ENCODE measurements around the gene MRPL51. TPM values are rescaled to one million over a fixed set of nuclear protein-coding genes. Genes with fewer than 3 reads are reported as not detected.

MRPL51 gene
- total and polyA plus RNA-seq, 2 experiments from 2014 or later, result 57.4 to 231 TPM

DNA sequence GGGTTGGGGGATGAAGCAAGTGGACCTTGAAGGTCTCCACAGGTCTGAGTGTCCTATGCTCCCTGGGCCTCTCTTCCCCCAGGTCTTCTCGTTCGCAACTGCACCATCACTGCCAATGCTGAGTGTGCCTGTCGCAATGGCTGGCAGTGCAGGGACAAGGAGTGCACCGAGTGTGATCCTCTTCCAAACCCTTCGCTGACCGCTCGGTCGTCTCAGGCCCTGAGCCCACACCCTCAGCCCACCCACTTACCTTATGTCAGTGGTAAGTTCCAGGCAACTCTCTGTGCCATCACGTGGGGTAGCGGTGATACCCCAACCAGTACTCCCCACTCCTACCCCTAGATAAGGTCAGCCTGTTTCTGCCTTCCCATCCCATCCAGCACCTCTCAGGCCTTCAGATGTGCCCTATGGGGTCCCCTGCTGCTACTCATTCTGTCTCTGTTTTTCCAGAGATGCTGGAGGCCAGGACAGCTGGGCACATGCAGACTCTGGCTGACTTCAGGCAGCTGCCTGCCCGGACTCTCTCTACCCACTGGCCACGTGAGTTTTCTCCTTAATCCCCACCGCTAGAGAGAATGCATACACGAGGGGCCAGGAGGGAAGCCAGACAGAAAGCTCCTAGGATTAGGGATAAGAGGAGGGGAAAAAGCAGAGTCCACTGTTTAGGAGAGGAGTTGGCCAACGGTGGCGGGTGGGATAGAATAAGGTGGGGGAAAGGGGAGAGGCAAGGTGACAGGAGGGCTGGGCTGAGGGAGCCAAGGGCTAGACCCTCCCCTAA is 42.8 kb downstream of the MRPL51 start:
- 78% methylated on average over 14 of the region's 16 CpGs for WGBS (ENCODE audit: low lambda C conversion rate, missing lambda C conversion rate)

DNA sequence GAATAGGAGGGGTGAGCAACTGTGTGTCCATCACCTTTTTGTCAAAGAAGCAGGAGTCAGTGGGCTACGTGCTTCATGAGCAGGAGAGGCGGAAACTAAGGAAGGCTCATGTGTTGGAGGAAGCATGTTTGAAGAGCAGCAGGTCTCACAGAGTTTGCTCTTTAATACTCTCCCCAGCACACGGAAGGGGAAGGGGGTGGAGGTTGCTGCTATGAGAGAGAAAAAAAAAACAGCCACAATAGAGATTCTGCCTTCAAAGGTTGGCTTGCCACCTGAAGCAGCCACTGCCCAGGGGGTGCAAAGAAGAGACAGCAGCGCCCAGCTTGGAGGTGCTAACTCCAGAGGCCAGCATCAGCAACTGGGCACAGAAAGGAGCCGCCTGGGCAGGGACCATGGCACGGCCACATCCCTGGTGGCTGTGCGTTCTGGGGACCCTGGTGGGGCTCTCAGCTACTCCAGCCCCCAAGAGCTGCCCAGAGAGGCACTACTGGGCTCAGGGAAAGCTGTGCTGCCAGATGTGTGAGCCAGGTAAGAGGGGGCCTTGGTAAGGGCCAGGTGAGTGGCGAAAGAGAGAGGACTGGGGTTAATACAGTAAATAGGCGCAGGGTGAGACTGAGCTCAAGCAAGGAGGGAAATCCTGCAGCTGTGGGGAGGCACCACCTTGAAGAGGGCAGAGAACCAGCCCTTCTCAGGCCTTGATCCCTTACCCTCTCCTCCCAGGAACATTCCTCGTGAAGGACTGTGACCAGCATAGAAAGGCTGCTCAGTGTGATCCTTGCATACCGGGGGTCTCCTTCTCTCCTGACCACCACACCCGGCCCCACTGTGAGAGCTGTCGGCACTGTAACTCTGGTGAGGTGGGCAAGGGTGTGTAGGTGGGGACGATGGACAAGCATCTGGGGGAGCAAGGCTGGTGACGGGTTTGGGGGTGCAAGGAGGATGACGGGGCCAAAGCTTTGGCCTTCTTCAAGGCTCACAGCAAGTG is 48.1 kb downstream of the MRPL51 start, which contains the start of gene CD27:
Gene CD27, plus strand, starts transcription at position 252 of the 985 bp plus-strand sequence. Its CDS starts 141 bp downstream, at position 393.
- no peak within 1 kb of the TSS for H2AFZ ChIP-seq
- H4K20me1 ChIP-seq (ENCODE audit: insufficient read depth, poor library complexity, severe bottlenecking), result no peaks in the 10 kb centered on the region
- no peaks in the 10 kb centered on the region for H3K36me3 ChIP-seq (replicated peaks; ENCODE audit: insufficient read depth, low read depth)
- TF ChIP-seq, protein P1, sequence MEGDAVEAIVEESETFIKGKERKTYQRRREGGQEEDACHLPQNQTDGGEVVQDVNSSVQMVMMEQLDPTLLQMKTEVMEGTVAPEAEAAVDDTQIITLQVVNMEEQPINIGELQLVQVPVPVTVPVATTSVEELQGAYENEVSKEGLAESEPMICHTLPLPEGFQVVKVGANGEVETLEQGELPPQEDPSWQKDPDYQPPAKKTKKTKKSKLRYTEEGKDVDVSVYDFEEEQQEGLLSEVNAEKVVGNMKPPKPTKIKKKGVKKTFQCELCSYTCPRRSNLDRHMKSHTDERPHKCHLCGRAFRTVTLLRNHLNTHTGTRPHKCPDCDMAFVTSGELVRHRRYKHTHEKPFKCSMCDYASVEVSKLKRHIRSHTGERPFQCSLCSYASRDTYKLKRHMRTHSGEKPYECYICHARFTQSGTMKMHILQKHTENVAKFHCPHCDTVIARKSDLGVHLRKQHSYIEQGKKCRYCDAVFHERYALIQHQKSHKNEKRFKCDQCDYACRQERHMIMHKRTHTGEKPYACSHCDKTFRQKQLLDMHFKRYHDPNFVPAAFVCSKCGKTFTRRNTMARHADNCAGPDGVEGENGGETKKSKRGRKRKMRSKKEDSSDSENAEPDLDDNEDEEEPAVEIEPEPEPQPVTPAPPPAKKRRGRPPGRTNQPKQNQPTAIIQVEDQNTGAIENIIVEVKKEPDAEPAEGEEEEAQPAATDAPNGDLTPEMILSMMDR (IDR thresholded peaks at IDR 0.05; ENCODE audit: poor library complexity), result no peak
- TF ChIP-seq EZH2 (IDR thresholded peaks at IDR 0.05; ENCODE audit: borderline replicate concordance) (no peak), EZH2phosphoT487 (IDR thresholded peaks at IDR 0.05; ENCODE audit: low read depth, severe bottlenecking, unreplicated experiment) (no peak)
- H3K4me3 ChIP-seq, result no peak within 1 kb of the TSS
- no peak within 1 kb of the TSS for H3K4me2 ChIP-seq
- H3K79me2 ChIP-seq, result peaks cover 4% of the 10 kb centered on the region
- peaks cover 2% of the 10 kb centered on the region for H3K4me1 ChIP-seq (ENCODE audit: insufficient read depth)
- 91% methylated on average over 16 of the region's 16 CpGs for WGBS (ENCODE audit: low lambda C conversion rate, missing lambda C conversion rate)
- DNase-seq (ENCODE audit: low spot score), result no peak
- no peaks in the 10 kb centered on the region for H3K27me3 ChIP-seq
- no peaks in the 10 kb centered on the region for H3K9me2 ChIP-seq (replicated peaks; ENCODE audit: insufficient read depth)
- no peaks in the 10 kb centered on the region for H3K9me3 ChIP-seq (ENCODE audit: low read depth)
- no peak within 1 kb of the TSS for H3K27ac ChIP-seq

More for the DNA sequence above, 42.8 kb downstream of the MRPL51 start:
- Histone ChIP-seq H3K79me2 (peaks cover 9% of the 10 kb centered on the region), H4K20me1 (ENCODE audit: insufficient read depth, poor library complexity, severe bottlenecking) (no peaks in the 10 kb centered on the region), H3K4me2 (peak overlapping the region; percentile 84), H3K4me1 (ENCODE audit: insufficient read depth) (peaks cover 25% of the 10 kb centered on the region), H3K9me3 (ENCODE audit: low read depth) (no peaks in the 10 kb centered on the region), H3K4me3 (no peak overlapping the region), H2AFZ (peak overlapping the region; percentile 92), H3K27ac (peak overlapping the region; percentile 97), H3K36me3 (replicated peaks; ENCODE audit: insufficient read depth, low read depth) (no peaks in the 10 kb centered on the region), H3K27me3 (no peaks in the 10 kb centered on the region), H3K9me2 (replicated peaks; ENCODE audit: insufficient read depth) (no peaks in the 10 kb centered on the region)
- TF ChIP-seq EZH2phosphoT487 (IDR thresholded peaks at IDR 0.05; ENCODE audit: low read depth, severe bottlenecking, unreplicated experiment), result no peak
- TF ChIP-seq, protein P1 (IDR thresholded peaks at IDR 0.05; ENCODE audit: poor library complexity), result no peak
- no peak for TF ChIP-seq EZH2 (IDR thresholded peaks at IDR 0.05; ENCODE audit: borderline replicate concordance)
- DNase-seq (ENCODE audit: low spot score), result peak; percentile 51

DNA sequence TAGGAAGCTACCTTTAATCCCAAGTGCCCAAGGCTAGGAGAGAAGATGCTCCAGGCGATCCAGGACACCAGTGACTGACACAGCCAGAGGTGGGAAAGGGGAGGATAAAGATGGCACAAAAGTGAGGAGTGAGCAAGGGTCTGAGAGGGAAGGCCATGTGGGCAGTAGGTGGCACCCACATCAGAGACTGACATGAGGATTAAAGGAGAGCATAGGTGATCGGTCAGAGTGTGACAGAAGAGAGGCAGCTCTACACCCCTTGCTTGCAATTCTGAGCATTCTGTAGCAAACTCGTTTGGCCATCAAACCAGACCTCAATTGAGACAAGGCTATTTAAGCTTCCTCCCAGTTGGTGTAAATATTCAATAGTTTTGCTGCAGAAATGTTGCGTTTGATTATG is 49.0 kb downstream of the MRPL51 start:
- Histone ChIP-seq H3K36me3 (replicated peaks; ENCODE audit: insufficient read depth, low read depth) (no peaks in the 10 kb centered on the region), H3K4me2 (no peak overlapping the region), H2AFZ (no peak overlapping the region), H3K79me2 (no peaks in the 10 kb centered on the region), H3K27me3 (no peaks in the 10 kb centered on the region), H3K9me3 (ENCODE audit: low read depth) (no peaks in the 10 kb centered on the region), H4K20me1 (ENCODE audit: insufficient read depth, poor library complexity, severe bottlenecking) (no peaks in the 10 kb centered on the region), H3K4me1 (ENCODE audit: insufficient read depth) (no peaks in the 10 kb centered on the region), H3K4me3 (no peak overlapping the region), H3K9me2 (replicated peaks; ENCODE audit: insufficient read depth) (no peaks in the 10 kb centered on the region), H3K27ac (no peak overlapping the region)
- no peak for DNase-seq (ENCODE audit: low spot score)
- TF ChIP-seq EZH2 (IDR thresholded peaks at IDR 0.05; ENCODE audit: borderline replicate concordance) (no peak), EZH2phosphoT487 (IDR thresholded peaks at IDR 0.05; ENCODE audit: low read depth, severe bottlenecking, unreplicated experiment) (no peak)
- TF ChIP-seq, protein P1 (IDR thresholded peaks at IDR 0.05; ENCODE audit: poor library complexity), result no peak
- 85% methylated on average over 4 of the region's 4 CpGs for WGBS (ENCODE audit: low lambda C conversion rate, missing lambda C conversion rate)
